Thyroid gland (tissue), 4 donors: Measurements from ENCODE around the gene PHF19.

Source experiments
- CTCF ChIP-seq, 6 experiments: fragments of 200-600 bp in 3 of 6; fragments of 450-650 bp in 3 of 6; sonication (generic) in 3 of 6; IDR thresholded peaks; one replicate each; pipeline ENCODE4 v1.5.1; 2016 to 2019; ENCODE audit warnings: antibody characterized with exemption in 6 of 6, mild to moderate bottlenecking in 2 of 6, inconsistent platforms in 1 of 6, moderate library complexity in 1 of 6
- POLR2A ChIP-seq, 2 donors: fragments of 450-650 bp; IDR thresholded peaks; one replicate each; pipeline ENCODE4 v1.6.1; 2017; ENCODE audit warnings: antibody characterized with exemption in 2 of 2, mild to moderate bottlenecking in 2 of 2, moderate library complexity in 1 of 2

- TF ChIP-seq POLR2A (IDR thresholded peaks at IDR 0.05) (no peak), CTCF (IDR thresholded peaks at IDR 0.05) (no peak)
Measured at GRCh38 chr9:120924698-120925534, 47.9 kb upstream of the PHF19 start.
